HCT116 (cell line): ENCODE measurements around the gene UPB1. TPM values are rescaled to one million over a fixed set of nuclear protein-coding genes. Genes with fewer than 3 reads are reported as not detected.

Experiments
- ATAC-seq: fragments of 200-7000 bp; cut with Tn5 transposase; 2 replicates; pipeline ENCODE4 v1.9.1; 2020; ENCODE audit warnings: mild to moderate bottlenecking, moderate library complexity
- BruUV-seq: library from RNA; stranded (reverse); fragments of 400-500 nt; replicated peaks from 2 replicates; lab custom pipeline; 2021; lab: Mats Ljungman, UMichigan
- CTCF ChIA-PET: fragments of 300-600 bp; sonication (Branson Sonifier 250); formaldehyde crosslinking; loops from one replicate; lab custom pipeline; 2021; ENCODE audit warnings: antibody characterized with exemption; lab: Charles Lee
- POLR2A ChIA-PET: fragments of 300-600, 350-600 bp; sonication (Branson Sonifier 250); formaldehyde crosslinking; loops from one replicate; lab custom pipeline; 2021; ENCODE audit warnings: antibody characterized with exemption; lab: Charles Lee
- RAD21 ChIA-PET, 2 experiments: fragments of 300-600 bp; sonication (Branson Sonifier 250); formaldehyde crosslinking; loops; one replicate each; lab custom pipeline; 2023; ENCODE audit warnings: low total read pairs in 2 of 2; ENCODE audit not compliant: uncharacterized antibody in 2 of 2, unreplicated experiment in 2 of 2, low non-redundant PET in 1 of 2; lab: Charles Lee
- DNase-seq: peaks from one replicate; pipeline ENCODE4 v3.0.0-alpha.2; 2010; ENCODE audit warnings: low read depth, low spot score
- H2AFZ ChIP-seq: fragments of 200-600 bp; shearing (Covaris generic), sonication (generic); 2 replicates; pipeline ENCODE4 v1.6.1; 2017; ENCODE audit warnings: low read depth, mixed run types, mixed read lengths, antibody characterized with exemption, low read length; ENCODE audit not compliant: poor library complexity, severe bottlenecking
- H3K27ac ChIP-seq: 2 replicates; pipeline ENCODE4 v1.5.1; 2012; ENCODE audit warnings: low read depth, low read length
- H3K27me3 ChIP-seq: fragments of 200-600 bp; sonication (generic); 2 replicates; pipeline ENCODE4 v1.6.1; 2016; ENCODE audit warnings: mixed run types, low read length, mixed read lengths; ENCODE audit not compliant: insufficient read depth
- H3K36me3 ChIP-seq, 2 experiments: fragments of 200-500 bp in 1 of 2; fragments of 200-600 bp in 1 of 2; sonication (Bioruptor generic) in 1 of 2; sonication (generic) in 1 of 2; 2 replicates each; pipeline versions ENCODE4 v1.5.1 to v1.6.1; 2014 to 2016; ENCODE audit warnings: low read length in 2 of 2, inconsistent platforms in 1 of 2, mixed read lengths in 1 of 2, mixed run types in 1 of 2; ENCODE audit not compliant: insufficient read depth in 2 of 2, control insufficient read depth in 1 of 2
- H3K4me1 ChIP-seq, 2 experiments: fragments of 200-600 bp in 1 of 2; sonication (generic) in 1 of 2; 2 replicates each; pipeline versions ENCODE4 v1.5.1 to v1.6.1; 2012 to 2017; ENCODE audit warnings: low read length in 2 of 2, inconsistent platforms in 1 of 2, mild to moderate bottlenecking in 1 of 2, mixed read lengths in 1 of 2, mixed run types in 1 of 2, moderate library complexity in 1 of 2; ENCODE audit not compliant: insufficient read depth in 2 of 2, control insufficient read depth in 1 of 2
- H3K4me2 ChIP-seq: fragments of 200-600 bp; sonication (generic); 2 replicates; pipeline ENCODE4 v1.6.1; 2017; ENCODE audit warnings: mixed run types, low read length, mixed read lengths
- H3K4me3 ChIP-seq, 2 experiments: fragments of 200-600 bp in 1 of 2; sonication (generic) in 1 of 2; replicated peaks in 1 of 2; 2 replicates each; pipeline ENCODE4 v1.5.1; 2011 to 2016; ENCODE audit warnings: low read length in 2 of 2, control low read depth in 1 of 2, low read depth in 1 of 2, mild to moderate bottlenecking in 1 of 2, mixed read lengths in 1 of 2, mixed run types in 1 of 2
- H3K79me2 ChIP-seq: fragments of 200-600 bp; sonication (generic); 2 replicates; pipeline ENCODE4 v1.6.1; 2017; ENCODE audit warnings: mild to moderate bottlenecking, mixed run types, low read length, moderate library complexity, mixed read lengths; ENCODE audit not compliant: insufficient read depth
- H3K9ac ChIP-seq: fragments of 200-600 bp; sonication (generic); 2 replicates; pipeline ENCODE4 v1.6.1; 2016; ENCODE audit warnings: low read length, mixed read lengths
- H3K9me2 ChIP-seq: fragments of 200-600 bp; sonication (generic), shearing (Covaris generic); 2 replicates; pipeline ENCODE4 v1.6.1; 2017; ENCODE audit warnings: mixed run types, mild to moderate bottlenecking, moderate library complexity; ENCODE audit not compliant: insufficient read depth
- H3K9me3 ChIP-seq, 2 experiments: fragments of 200-500 bp in 1 of 2; fragments of 200-600 bp in 1 of 2; sonication (Bioruptor generic) in 1 of 2; sonication (generic) in 1 of 2; 2 replicates each; pipeline ENCODE4 v1.6.1; 2014 to 2017; ENCODE audit warnings: low read length in 2 of 2, mixed read lengths in 2 of 2, inconsistent platforms in 1 of 2, low read depth in 1 of 2, mild to moderate bottlenecking in 1 of 2, mixed run types in 1 of 2, moderate library complexity in 1 of 2; ENCODE audit not compliant: control insufficient read depth in 1 of 2, insufficient read depth in 1 of 2
- H4K20me1 ChIP-seq: fragments of 200-600 bp; sonication (generic), shearing (Covaris generic); 2 replicates; pipeline ENCODE4 v1.6.1; 2017; ENCODE audit warnings: mixed run types, mild to moderate bottlenecking, moderate library complexity; ENCODE audit not compliant: insufficient read depth
- CEBPB ChIP-seq: IDR thresholded peaks from 2 replicates; pipeline ENCODE4 v1.6.1; 2012; ENCODE audit warnings: low read depth
- CTCF ChIP-seq, 3 experiments: fragments of 200-600 bp in 1 of 3; sonication (generic) in 1 of 3; IDR thresholded peaks in 2 of 3; conservative IDR thresholded peaks in 1 of 3; 2 replicates each; pipeline ENCODE4 v1.5.1; 2012 to 2017; ENCODE audit warnings: low read depth in 2 of 3, low read length in 2 of 3, antibody characterized with exemption in 1 of 3, borderline replicate concordance in 1 of 3, control low read depth in 1 of 3, mild to moderate bottlenecking in 1 of 3, mixed read lengths in 1 of 3, mixed run types in 1 of 3, moderate library complexity in 1 of 3; ENCODE audit not compliant: insufficient read depth in 1 of 3
- ELF1 ChIP-seq: IDR thresholded peaks from 2 replicates; pipeline ENCODE4 v1.6.1; 2012; ENCODE audit warnings: low read depth, borderline replicate concordance
- EZH2 ChIP-seq: fragments of 200-600 bp; sonication (generic); IDR thresholded peaks from 2 replicates; pipeline ENCODE4 v1.6.1; 2017; ENCODE audit warnings: antibody characterized with exemption, mixed run types
- EZH2phosphoT487 ChIP-seq: fragments of 200-600 bp; IDR thresholded peaks from 2 replicates; pipeline ENCODE4 v1.6.1; 2018; ENCODE audit warnings: antibody characterized with exemption, borderline replicate concordance
- FOSL1 ChIP-seq: IDR thresholded peaks from 2 replicates; pipeline ENCODE4 v1.6.1; 2012; ENCODE audit warnings: low read depth
- JUND ChIP-seq: IDR thresholded peaks from 2 replicates; pipeline ENCODE4 v1.6.1; 2012
- MAX ChIP-seq: IDR thresholded peaks from 2 replicates; pipeline ENCODE4 v1.6.1; 2012
- RAD21 ChIP-seq: IDR thresholded peaks from 2 replicates; pipeline ENCODE4 v1.6.1; 2012; ENCODE audit warnings: low read depth, mild to moderate bottlenecking
- SIN3A ChIP-seq: IDR thresholded peaks from 2 replicates; pipeline ENCODE4 v1.6.1; 2012; ENCODE audit warnings: low read depth
- YY1 ChIP-seq: IDR thresholded peaks from 2 replicates; pipeline ENCODE4 v1.6.1; 2011; ENCODE audit warnings: low read length, low read depth, moderate library complexity, mild to moderate bottlenecking; ENCODE audit not compliant: insufficient replicate concordance; ENCODE audit errors: extremely low read depth
- ZNF274 ChIP-seq: fragments of 200-500 bp; sonication (Bioruptor generic); IDR thresholded peaks from 2 replicates; pipeline ENCODE4 v1.6.1; 2014; ENCODE audit warnings: mild to moderate bottlenecking, low read depth, low read length, inconsistent platforms
- intact Hi-C: fragments of 100-400 bp; cut with micrococcal nuclease; formaldehyde crosslinking; loops from 2 replicates; pipeline ENCODE4 v1.10.0; 2022
- total RNA-seq: library from RNA; stranded (reverse); gene quantifications from one replicate; pipeline ENCODE4 v1.2.1, GENCODE V29; 2021; ENCODE audit not compliant: unreplicated experiment

Gene UPB1
- total RNA-seq, 1 experiment from 2014 or later, result 0.27 TPM

- no peak overlapping the region for H2AFZ ChIP-seq
- BruUV-seq, result no TSS peak
- ATAC-seq, result no peak
- no peaks in the 10 kb centered on the region for H4K20me1 ChIP-seq
- no peak overlapping the region for H3K4me3 ChIP-seq
- intact Hi-C loops, result no loop called here
- no peak overlapping the region for H3K9ac ChIP-seq
- H3K9me2 ChIP-seq, result no peaks in the 10 kb centered on the region
- H3K27ac ChIP-seq, result no peak overlapping the region
- ChIA-PET RAD21 (no interaction called here), POLR2A (no interaction called here), CTCF (no interaction called here)
- TF ChIP-seq MAX (no peak), SIN3A (no peak), CTCF (IDR thresholded peaks at IDR 0.05 in 2 of 3, conservative IDR thresholded peaks at IDR 0.05 in 1 of 3; ENCODE audit: borderline replicate concordance in 1 of 3, insufficient read depth in 1 of 3, low read depth in 2 of 3, low read length in 2 of 3) (no peak), CEBPB (no peak), JUND (no peak), EZH2phosphoT487 (no peak), EZH2 (no peak), ELF1 (no peak), ZNF274 (no peak), FOSL1 (no peak), RAD21 (no peak), YY1 (no peak)
- H3K79me2 ChIP-seq, result no peaks in the 10 kb centered on the region
- H3K4me1 ChIP-seq, result peaks cover 0 to 2% of the 10 kb centered on the region in 2 experiments; a peak in 1 of 4 replicates
- no peaks in the 10 kb centered on the region for H3K9me3 ChIP-seq
- DNase-seq, result no peak
- H3K36me3 ChIP-seq, result no peaks in the 10 kb centered on the region
- H3K27me3 ChIP-seq, result no peaks in the 10 kb centered on the region
- H3K4me2 ChIP-seq, result no peak overlapping the region
These were observed 41.0 kb downstream of the UPB1 start for GRCh38 chr22:24536089-24536488.
